Epithelial cell of proximal tubule (primary cell): ENCODE measurements around the gene KRTAP13-4. TPM values are rescaled to one million over a fixed set of nuclear protein-coding genes. Genes with fewer than 3 reads are reported as not detected.

ENCODE experiments used
- DNase-seq: peaks from one replicate; pipeline ENCODE4 v3.0.0-alpha.2; 2011; ENCODE audit warnings: low read depth
- H3K4me3 ChIP-seq: 2 replicates; pipeline ENCODE4 v1.5.1; 2011; ENCODE audit warnings: low read depth, mild to moderate bottlenecking, low read length
- total RNA-seq: library from RNA; depleted of rRNA; stranded (reverse); fragments of >200 nt; gene quantifications from 2 replicates; pipeline ENCODE4 v1.2.3, GENCODE V29; 2015
- TF ChIP-seq, protein P1 (sequence below): conservative IDR thresholded peaks from 2 replicates; pipeline ENCODE4 v1.5.1; 2012; ENCODE audit warnings: low read depth, mild to moderate bottlenecking, low read length

The KRTAP13-4 gene
- total RNA-seq, 1 donor from 2014 or later, result not detected

DNA sequence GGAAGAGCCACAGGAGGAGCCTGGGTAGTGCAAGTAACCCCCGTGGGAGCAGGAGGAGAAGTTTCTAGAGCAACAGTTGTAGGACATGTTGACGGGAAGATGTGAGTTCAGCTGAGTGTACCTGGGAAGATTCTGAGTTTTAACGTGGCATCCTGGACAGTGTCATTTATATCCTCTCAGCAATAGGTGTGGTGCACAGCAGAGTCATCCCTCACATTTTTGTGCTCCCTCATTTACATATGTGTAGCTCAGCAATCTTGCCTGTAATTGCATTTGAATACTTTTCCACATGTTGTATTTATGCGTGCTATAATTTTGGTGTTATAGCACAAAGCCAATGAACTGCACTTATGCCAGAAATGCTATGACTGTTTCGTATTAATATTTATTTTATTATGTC is 4.2 kb upstream of the KRTAP13-4 start, which contains the start of gene KRTAP13-3:
TSS of gene KRTAP13-3 (minus strand) at position 101 of the 400 bp plus-strand sequence. CDS start at position 87, 14 bp downstream.
- TF ChIP-seq, protein P1, sequence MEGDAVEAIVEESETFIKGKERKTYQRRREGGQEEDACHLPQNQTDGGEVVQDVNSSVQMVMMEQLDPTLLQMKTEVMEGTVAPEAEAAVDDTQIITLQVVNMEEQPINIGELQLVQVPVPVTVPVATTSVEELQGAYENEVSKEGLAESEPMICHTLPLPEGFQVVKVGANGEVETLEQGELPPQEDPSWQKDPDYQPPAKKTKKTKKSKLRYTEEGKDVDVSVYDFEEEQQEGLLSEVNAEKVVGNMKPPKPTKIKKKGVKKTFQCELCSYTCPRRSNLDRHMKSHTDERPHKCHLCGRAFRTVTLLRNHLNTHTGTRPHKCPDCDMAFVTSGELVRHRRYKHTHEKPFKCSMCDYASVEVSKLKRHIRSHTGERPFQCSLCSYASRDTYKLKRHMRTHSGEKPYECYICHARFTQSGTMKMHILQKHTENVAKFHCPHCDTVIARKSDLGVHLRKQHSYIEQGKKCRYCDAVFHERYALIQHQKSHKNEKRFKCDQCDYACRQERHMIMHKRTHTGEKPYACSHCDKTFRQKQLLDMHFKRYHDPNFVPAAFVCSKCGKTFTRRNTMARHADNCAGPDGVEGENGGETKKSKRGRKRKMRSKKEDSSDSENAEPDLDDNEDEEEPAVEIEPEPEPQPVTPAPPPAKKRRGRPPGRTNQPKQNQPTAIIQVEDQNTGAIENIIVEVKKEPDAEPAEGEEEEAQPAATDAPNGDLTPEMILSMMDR, result no peak
- DNase-seq, result no peak
- no peak within 1 kb of the TSS for H3K4me3 ChIP-seq

- TF ChIP-seq, protein P1, result no peak
- H3K4me3 ChIP-seq, result no peak overlapping the region
- DNase-seq, result no peak
These were observed 3.3 kb upstream of the KRTAP13-4 start for GRCh38 chr21:30426731-30427130.

DNA sequence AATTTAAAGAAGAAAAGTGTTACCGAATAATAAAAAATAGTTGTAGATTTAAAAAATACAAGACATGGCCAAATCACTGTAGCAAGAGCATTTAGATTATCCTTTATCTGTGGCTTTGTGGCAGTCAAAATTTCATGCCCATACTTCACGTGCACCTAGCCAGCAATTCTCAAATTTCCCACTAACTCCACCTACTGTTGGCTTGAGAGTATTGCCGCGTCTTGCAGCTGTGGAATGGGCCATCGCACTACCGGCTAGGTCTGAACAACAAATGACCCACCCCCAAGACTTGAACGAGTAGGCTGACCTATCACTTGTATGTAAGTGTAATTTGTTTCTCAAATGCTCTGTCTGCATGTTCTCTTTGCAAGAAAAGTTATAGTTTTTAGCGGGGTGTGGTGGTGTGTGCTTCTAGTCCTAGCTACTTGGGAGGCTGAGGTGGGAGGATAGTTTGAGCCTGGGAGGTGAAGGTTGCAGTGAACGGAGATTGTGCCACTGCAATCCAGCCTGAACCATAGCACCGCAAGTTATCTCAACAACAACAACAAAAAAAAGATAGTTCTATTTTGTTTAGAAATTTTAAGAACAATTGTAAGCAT is 4.1 kb downstream of the KRTAP13-4 start:
- no peak for DNase-seq

GRCh38 chr21:30437010-30437565 is 7.1 kb downstream of the KRTAP13-4 start:
- no peak overlapping the region for H3K4me3 ChIP-seq
- DNase-seq, result no peak
- TF ChIP-seq, protein P1, result no peak

More for the DNA sequence above, 4.1 kb downstream of the KRTAP13-4 start:
- H3K4me3 ChIP-seq, result no peak overlapping the region
- TF ChIP-seq, protein P1, result peak; percentile 62

GRCh38 chr21:30439975-30440374 is 10.0 kb downstream of the KRTAP13-4 start, which contains the start of gene KRTAP15-1:
TSS of gene KRTAP15-1 (plus strand) at chr21:30440275. CDS start at chr21:30440328, 53 bp downstream.
- no peak within 1 kb of the TSS for H3K4me3 ChIP-seq
- TF ChIP-seq, protein P1, result no peak
- DNase-seq, result no peak

DNA sequence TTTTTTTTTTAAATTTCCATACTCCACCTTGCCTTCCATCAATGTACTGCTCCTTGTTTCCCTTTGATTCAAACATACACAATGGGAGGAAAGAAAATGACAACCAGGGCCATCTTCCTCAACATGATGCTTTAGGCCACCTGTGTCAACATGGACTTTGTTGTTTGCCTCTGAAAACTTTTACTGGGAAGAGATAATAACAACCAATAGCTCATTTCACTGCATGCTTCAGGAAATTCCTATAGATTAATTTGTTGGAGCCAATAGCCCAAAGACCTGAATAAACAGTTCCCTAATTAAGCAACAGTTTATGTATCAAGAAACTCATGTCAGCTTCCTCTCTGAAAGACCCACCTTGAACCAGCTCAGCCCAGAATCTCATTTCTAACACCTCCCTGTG is 13.2 kb downstream of the KRTAP13-4 start:
- TF ChIP-seq, protein P1, result no peak
- no peak overlapping the region for H3K4me3 ChIP-seq
- DNase-seq, result no peak

- TF ChIP-seq, protein P1, result no peak
- DNase-seq, result no peak
- no peak overlapping the region for H3K4me3 ChIP-seq
These were observed 14.2 kb downstream of the KRTAP13-4 start for GRCh38 chr21:30444204-30444603.
